ENCODE data around the gene SCN1A.

Gene SCN1A

DNA sequence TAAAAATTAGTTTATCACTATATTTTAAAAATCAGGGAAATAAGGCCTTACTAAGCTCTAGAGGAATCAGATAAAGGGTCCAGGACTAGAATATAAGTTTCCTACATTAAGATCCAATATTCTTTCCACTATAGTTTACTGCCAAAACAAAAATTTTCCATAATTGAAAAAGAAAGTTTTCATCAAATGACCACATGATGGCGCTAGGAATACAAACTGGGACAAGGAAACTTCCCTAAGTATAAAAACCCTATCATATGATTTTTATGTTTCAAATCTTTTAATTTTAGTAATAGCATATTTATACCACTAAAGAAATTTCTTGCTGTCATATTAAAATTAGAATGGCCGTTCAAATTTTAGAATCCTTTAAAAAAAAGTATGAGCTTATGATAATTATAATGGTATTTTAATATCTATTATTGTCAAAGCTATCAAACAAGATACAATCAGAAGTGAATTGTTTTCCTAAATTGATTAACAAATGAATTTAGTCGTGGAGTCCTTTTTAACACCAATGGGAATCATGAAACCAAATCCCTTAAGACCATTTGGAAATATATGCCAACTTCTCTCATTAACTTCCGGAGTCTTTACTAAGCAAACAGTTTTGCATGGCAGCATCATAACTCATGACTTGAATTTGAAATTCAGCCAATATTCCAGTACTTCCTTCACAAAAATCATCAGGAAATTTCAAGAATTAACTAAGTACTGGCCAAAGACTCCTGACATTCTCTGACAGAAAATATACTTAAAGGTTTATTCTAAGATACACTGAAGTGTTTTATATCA is 70.3 kb downstream of the SCN1A start:
- Histone ChIP-seq H3K27ac (ENCODE audit: low read depth, low read length) (no peak overlapping the region), H3K9ac (ENCODE audit: low read length in 5 of 5) (no peak overlapping the region), H3K9me3 (ENCODE audit: control insufficient read depth in 5 of 5, low read length in 5 of 5) (no peaks in the 10 kb centered on the region), H3K36me3 (ENCODE audit: control insufficient read depth in 5 of 5, insufficient read depth in 5 of 5, low read length in 5 of 5) (no peaks in the 10 kb centered on the region), H3K4me1 (ENCODE audit: control insufficient read depth in 5 of 5, insufficient read depth in 5 of 5, low read length in 5 of 5) (peaks cover 0 to 3% (median 0%) of the 10 kb centered on the region in 5 donors), H3K27me3 (ENCODE audit: control insufficient read depth in 5 of 5, insufficient read depth in 4 of 5, low read length in 5 of 5) (no peaks in the 10 kb centered on the region), H3K4me3 (ENCODE audit: low read depth in 1 of 5, low read length in 5 of 5) (no peak overlapping the region)

DNA sequence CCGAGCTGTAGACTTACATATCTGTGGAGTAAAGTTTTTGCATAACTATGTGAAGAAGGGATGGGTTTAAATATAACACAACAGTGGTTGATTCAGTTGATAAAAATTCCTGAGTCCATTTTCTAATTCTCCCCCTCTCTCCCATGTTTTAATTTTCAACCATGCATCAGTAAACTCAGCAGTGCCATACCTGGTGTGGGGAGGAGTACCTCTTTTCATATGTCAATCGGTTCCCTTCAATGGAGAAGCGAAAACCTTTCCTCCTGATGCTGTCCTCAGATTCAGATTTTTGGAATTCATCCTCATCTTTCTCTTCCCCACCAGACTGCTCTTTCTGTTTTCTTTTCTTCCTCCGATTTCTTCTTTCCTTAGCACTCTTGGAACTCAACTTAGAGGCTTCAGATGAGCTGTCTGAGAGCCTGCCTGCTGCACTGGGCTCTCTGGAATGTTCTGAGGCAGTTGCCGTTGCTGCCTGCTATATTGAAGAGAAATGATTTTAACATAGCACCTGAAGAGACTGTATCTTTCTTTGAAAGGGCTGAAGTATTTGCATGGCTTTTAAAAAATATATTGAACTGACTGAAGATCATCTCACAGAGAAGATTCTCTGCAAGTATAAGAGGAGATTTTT is 82.9 kb downstream of the SCN1A start:
- no peak overlapping the region for H3K9ac ChIP-seq (ENCODE audit: low read length in 5 of 5)
- no peak overlapping the region for H3K4me3 ChIP-seq (ENCODE audit: low read depth in 1 of 5, low read length in 5 of 5)
- no peak overlapping the region for H3K27ac ChIP-seq (ENCODE audit: low read depth, low read length)
- H3K27me3 ChIP-seq (ENCODE audit: control insufficient read depth in 5 of 5, insufficient read depth in 4 of 5, low read length in 5 of 5) = no peaks in the 10 kb centered on the region
- no peaks in the 10 kb centered on the region for H3K4me1 ChIP-seq (ENCODE audit: control insufficient read depth in 5 of 5, insufficient read depth in 5 of 5, low read length in 5 of 5)
- no peaks in the 10 kb centered on the region for H3K36me3 ChIP-seq (ENCODE audit: control insufficient read depth in 5 of 5, insufficient read depth in 5 of 5, low read length in 5 of 5)
- H3K9me3 ChIP-seq (ENCODE audit: control insufficient read depth in 5 of 5, low read length in 5 of 5) = no peaks in the 10 kb centered on the region

GRCh38 chr2:166042768-166043390 is 84.9 kb downstream of the SCN1A start:
- Histone ChIP-seq H3K27ac (ENCODE audit: low read depth, low read length) (no peak overlapping the region), H3K27me3 (ENCODE audit: control insufficient read depth in 5 of 5, insufficient read depth in 4 of 5, low read length in 5 of 5) (no peaks in the 10 kb centered on the region), H3K4me3 (ENCODE audit: low read depth in 1 of 5, low read length in 5 of 5) (no peak overlapping the region), H3K9me3 (ENCODE audit: control insufficient read depth in 5 of 5, low read length in 5 of 5) (no peaks in the 10 kb centered on the region), H3K4me1 (ENCODE audit: control insufficient read depth in 5 of 5, insufficient read depth in 5 of 5, low read length in 5 of 5) (no peaks in the 10 kb centered on the region), H3K9ac (ENCODE audit: low read length in 5 of 5) (no peak overlapping the region), H3K36me3 (ENCODE audit: control insufficient read depth in 5 of 5, insufficient read depth in 5 of 5, low read length in 5 of 5) (no peaks in the 10 kb centered on the region)

- Histone ChIP-seq H3K4me3 (ENCODE audit: low read depth in 1 of 5, low read length in 5 of 5) (no peak overlapping the region), H3K27me3 (ENCODE audit: control insufficient read depth in 5 of 5, insufficient read depth in 4 of 5, low read length in 5 of 5) (no peaks in the 10 kb centered on the region), H3K27ac (ENCODE audit: low read depth, low read length) (no peak overlapping the region), H3K9ac (ENCODE audit: low read length in 5 of 5) (no peak overlapping the region), H3K4me1 (ENCODE audit: control insufficient read depth in 5 of 5, insufficient read depth in 5 of 5, low read length in 5 of 5) (no peaks in the 10 kb centered on the region), H3K36me3 (ENCODE audit: control insufficient read depth in 5 of 5, insufficient read depth in 5 of 5, low read length in 5 of 5) (no peaks in the 10 kb centered on the region), H3K9me3 (ENCODE audit: control insufficient read depth in 5 of 5, low read length in 5 of 5) (no peaks in the 10 kb centered on the region)
Measured at GRCh38 chr2:166042356-166042755, 85.5 kb downstream of the SCN1A start.

GRCh38 chr2:166041613-166042012 is 86.2 kb downstream of the SCN1A start:
- Histone ChIP-seq H3K27ac (ENCODE audit: low read depth, low read length) (no peak overlapping the region), H3K36me3 (ENCODE audit: control insufficient read depth in 5 of 5, insufficient read depth in 5 of 5, low read length in 5 of 5) (no peaks in the 10 kb centered on the region), H3K4me1 (ENCODE audit: control insufficient read depth in 5 of 5, insufficient read depth in 5 of 5, low read length in 5 of 5) (no peaks in the 10 kb centered on the region)

GRCh38 chr2:166032361-166032760 is 95.5 kb downstream of the SCN1A start:
- no peak overlapping the region for H3K9ac ChIP-seq (ENCODE audit: low read length in 5 of 5)
- no peak overlapping the region for H3K27ac ChIP-seq (ENCODE audit: low read depth, low read length)
- H3K36me3 ChIP-seq (ENCODE audit: control insufficient read depth in 5 of 5, insufficient read depth in 5 of 5, low read length in 5 of 5) = no peaks in the 10 kb centered on the region
- H3K4me1 ChIP-seq (ENCODE audit: control insufficient read depth in 5 of 5, insufficient read depth in 5 of 5, low read length in 5 of 5) = no peaks in the 10 kb centered on the region
- no peaks in the 10 kb centered on the region for H3K9me3 ChIP-seq (ENCODE audit: control insufficient read depth in 5 of 5, low read length in 5 of 5)
- no peak overlapping the region for H3K4me3 ChIP-seq (ENCODE audit: low read depth in 1 of 5, low read length in 5 of 5)
- H3K27me3 ChIP-seq (ENCODE audit: control insufficient read depth in 5 of 5, insufficient read depth in 4 of 5, low read length in 5 of 5) = no peaks in the 10 kb centered on the region

More at GRCh38 chr2:166041613-166042012, 86.2 kb downstream of the SCN1A start:
- no peak overlapping the region for H3K4me3 ChIP-seq (ENCODE audit: low read depth in 1 of 5, low read length in 5 of 5)
- H3K27me3 ChIP-seq (ENCODE audit: control insufficient read depth in 5 of 5, insufficient read depth in 4 of 5, low read length in 5 of 5) = no peaks in the 10 kb centered on the region
- no peaks in the 10 kb centered on the region for H3K9me3 ChIP-seq (ENCODE audit: control insufficient read depth in 5 of 5, low read length in 5 of 5)
- H3K9ac ChIP-seq (ENCODE audit: low read length in 5 of 5) = no peak overlapping the region

DNA sequence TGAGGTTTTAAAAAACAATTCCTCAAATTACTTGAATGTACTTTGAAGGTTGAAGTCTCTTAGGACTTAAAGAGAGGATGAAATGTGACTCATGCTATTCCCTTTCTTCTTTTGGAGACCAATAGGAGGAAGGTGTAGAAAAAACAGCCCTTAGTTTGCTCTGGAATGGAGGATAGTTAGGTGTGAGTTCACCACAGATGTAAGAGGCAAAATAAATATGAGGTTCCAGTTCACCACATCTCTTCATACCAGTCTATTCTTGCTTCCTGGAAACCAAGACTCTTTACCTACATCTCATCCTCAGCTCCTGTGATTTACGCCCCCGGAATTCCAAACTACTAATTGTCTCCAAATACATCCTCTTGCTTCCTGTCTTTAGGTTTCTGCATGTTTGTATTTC is 96.8 kb downstream of the SCN1A start:
- no peaks in the 10 kb centered on the region for H3K36me3 ChIP-seq (ENCODE audit: control insufficient read depth in 5 of 5, insufficient read depth in 5 of 5, low read length in 5 of 5)
- H3K4me1 ChIP-seq (ENCODE audit: control insufficient read depth in 5 of 5, insufficient read depth in 5 of 5, low read length in 5 of 5) = no peaks in the 10 kb centered on the region
- H3K27me3 ChIP-seq (ENCODE audit: control insufficient read depth in 5 of 5, insufficient read depth in 4 of 5, low read length in 5 of 5) = no peaks in the 10 kb centered on the region
- H3K4me3 ChIP-seq (ENCODE audit: low read depth in 1 of 5, low read length in 5 of 5) = no peak overlapping the region
- no peaks in the 10 kb centered on the region for H3K9me3 ChIP-seq (ENCODE audit: control insufficient read depth in 5 of 5, low read length in 5 of 5)
- no peak overlapping the region for H3K27ac ChIP-seq (ENCODE audit: low read depth, low read length)
- no peak overlapping the region for H3K9ac ChIP-seq (ENCODE audit: low read length in 5 of 5)

- Histone ChIP-seq H3K27me3 (ENCODE audit: control insufficient read depth in 5 of 5, insufficient read depth in 4 of 5, low read length in 5 of 5) (no peaks in the 10 kb centered on the region), H3K4me3 (ENCODE audit: low read depth in 1 of 5, low read length in 5 of 5) (no peak overlapping the region), H3K4me1 (ENCODE audit: control insufficient read depth in 5 of 5, insufficient read depth in 5 of 5, low read length in 5 of 5) (no peaks in the 10 kb centered on the region), H3K9me3 (ENCODE audit: control insufficient read depth in 5 of 5, low read length in 5 of 5) (no peaks in the 10 kb centered on the region), H3K27ac (ENCODE audit: low read depth, low read length) (no peak overlapping the region), H3K9ac (ENCODE audit: low read length in 5 of 5) (no peak overlapping the region), H3K36me3 (ENCODE audit: control insufficient read depth in 5 of 5, insufficient read depth in 5 of 5, low read length in 5 of 5) (no peaks in the 10 kb centered on the region)
Measured at GRCh38 chr2:166025313-166025712, 102.5 kb downstream of the SCN1A start.

- peaks cover 0 to 2% (median 0%) of the 10 kb centered on the region in 5 donors for H3K9me3 ChIP-seq (ENCODE audit: control insufficient read depth in 5 of 5, low read length in 5 of 5)
- H3K4me3 ChIP-seq (ENCODE audit: low read depth in 1 of 5, low read length in 5 of 5) = no peak overlapping the region
- H3K27ac ChIP-seq (ENCODE audit: low read depth, low read length) = no peak overlapping the region
- H3K4me1 ChIP-seq (ENCODE audit: control insufficient read depth in 5 of 5, insufficient read depth in 5 of 5, low read length in 5 of 5) = no peaks in the 10 kb centered on the region
- H3K36me3 ChIP-seq (ENCODE audit: control insufficient read depth in 5 of 5, insufficient read depth in 5 of 5, low read length in 5 of 5) = no peaks in the 10 kb centered on the region
- no peak overlapping the region for H3K9ac ChIP-seq (ENCODE audit: low read length in 5 of 5)
- no peaks in the 10 kb centered on the region for H3K27me3 ChIP-seq (ENCODE audit: control insufficient read depth in 5 of 5, insufficient read depth in 4 of 5, low read length in 5 of 5)
Measured at GRCh38 chr2:166017208-166017607, 110.6 kb downstream of the SCN1A start.

DNA sequence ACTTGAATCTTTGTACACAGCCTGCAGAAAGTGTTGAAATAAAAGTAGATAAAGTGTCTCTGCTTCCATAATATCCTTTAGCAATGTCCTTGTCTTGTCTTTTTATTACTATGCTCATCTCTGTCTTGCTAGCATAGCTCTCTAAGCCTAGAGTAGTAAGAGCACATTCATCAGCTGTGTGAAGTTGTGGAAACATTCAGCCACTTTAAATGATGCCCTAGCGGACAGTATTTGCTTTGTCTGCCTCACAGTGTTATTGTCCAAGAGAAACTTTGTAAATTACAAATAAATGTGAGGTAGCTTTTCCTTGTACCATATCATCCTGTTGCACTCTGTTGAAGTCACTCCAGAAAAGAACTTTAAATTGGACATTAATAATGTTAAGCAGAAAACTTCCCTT is 113.9 kb downstream of the SCN1A start:
- Histone ChIP-seq H3K36me3 (ENCODE audit: control insufficient read depth in 5 of 5, insufficient read depth in 5 of 5, low read length in 5 of 5) (no peaks in the 10 kb centered on the region), H3K4me3 (ENCODE audit: low read depth in 1 of 5, low read length in 5 of 5) (no peak overlapping the region), H3K9ac (ENCODE audit: low read length in 5 of 5) (no peak overlapping the region), H3K27me3 (ENCODE audit: control insufficient read depth in 5 of 5, insufficient read depth in 4 of 5, low read length in 5 of 5) (no peaks in the 10 kb centered on the region), H3K27ac (ENCODE audit: low read depth, low read length) (no peak overlapping the region), H3K9me3 (ENCODE audit: control insufficient read depth in 5 of 5, low read length in 5 of 5) (peaks cover 0 to 2% (median 0%) of the 10 kb centered on the region in 5 donors), H3K4me1 (ENCODE audit: control insufficient read depth in 5 of 5, insufficient read depth in 5 of 5, low read length in 5 of 5) (no peaks in the 10 kb centered on the region)

Measured in subcutaneous abdominal adipose tissue (tissue), 5 donors.